WTC11 (cell line): ENCODE measurements around the gene NECTIN1. TPM values are rescaled to one million over a fixed set of nuclear protein-coding genes. Genes with fewer than 3 reads are reported as not detected.

ENCODE experiments used
- ATAC-seq: fragments of 200-7000 bp; cut with Tn5 transposase; 2 replicates; pipeline ENCODE4 v1.10.0; 2021; ENCODE audit warnings: mild to moderate bottlenecking, moderate library complexity
- CTCF ChIA-PET: fragments of 300-600 bp; sonication (Branson Sonifier 250); formaldehyde crosslinking; loops from one replicate; lab custom pipeline; 2021; ENCODE audit warnings: antibody characterized with exemption; lab: Charles Lee
- POLR2A ChIA-PET: fragments of 350-600 bp; sonication (Branson Sonifier 250); formaldehyde crosslinking; loops from one replicate; lab custom pipeline; 2021; ENCODE audit warnings: antibody characterized with exemption; lab: Charles Lee
- DNase-seq: peaks from one replicate; pipeline ENCODE4 v3.0.0; 2021; ENCODE audit warnings: low spot score
- H3K27ac Mint-ChIP-seq: 2 replicates; pipeline ENCODE4 v1.8.0; 2021; ENCODE audit warnings: mixed read lengths
- H3K27me3 Mint-ChIP-seq: 2 replicates; pipeline ENCODE4 v1.8.0; 2021; ENCODE audit warnings: low read depth, mild to moderate bottlenecking, moderate library complexity, mixed read lengths
- H3K36me3 Mint-ChIP-seq: 2 replicates; pipeline ENCODE4 v1.8.0; 2021; ENCODE audit warnings: mixed read lengths
- H3K4me1 Mint-ChIP-seq: 2 replicates; pipeline ENCODE4 v1.8.0; 2022; ENCODE audit warnings: mixed read lengths
- H3K4me3 Mint-ChIP-seq: 2 replicates; pipeline ENCODE4 v1.8.0; 2021; ENCODE audit warnings: mild to moderate bottlenecking, moderate library complexity, mixed read lengths
- H3K9me3 Mint-ChIP-seq: 2 replicates; pipeline ENCODE4 v1.8.0; 2021; ENCODE audit warnings: mixed read lengths
- AR ChIP-seq: fragments of 250-450 bp; sonication (Bioruptor Pico); IDR thresholded peaks from 2 replicates; pipeline ENCODE4 v1.9.0; 2021; ENCODE audit warnings: mild to moderate bottlenecking
- EMX1 ChIP-seq: fragments of 250-450 bp; sonication (Bioruptor Pico); IDR thresholded peaks from 2 replicates; pipeline ENCODE4 v1.8.0; 2021; ENCODE audit warnings: mild to moderate bottlenecking
- ETV6 ChIP-seq: sonication (generic); formaldehyde crosslinking; IDR thresholded peaks from 2 replicates; pipeline ENCODE4 v1.8.1; 2022; ENCODE audit warnings: mild to moderate bottlenecking, missing genetic modification reagents
- FOXP4 ChIP-seq: sonication (generic); formaldehyde crosslinking; IDR thresholded peaks from 2 replicates; pipeline ENCODE4 v1.8.0; 2022; ENCODE audit warnings: mild to moderate bottlenecking, missing genetic modification reagents
- GABPB1 ChIP-seq: sonication (generic); formaldehyde crosslinking; IDR thresholded peaks from 2 replicates; pipeline ENCODE4 v1.8.1; 2023; ENCODE audit warnings: mild to moderate bottlenecking, missing genetic modification reagents
- GTF2I ChIP-seq: fragments of 250-450 bp; sonication (Bioruptor Pico); conservative IDR thresholded peaks from 2 replicates; pipeline ENCODE4 v1.4.0; 2021; ENCODE audit warnings: mild to moderate bottlenecking
- IRF2 ChIP-seq: sonication (generic); formaldehyde crosslinking; IDR thresholded peaks from 2 replicates; pipeline ENCODE4 v1.8.0; 2022; ENCODE audit warnings: low read depth, missing genetic modification reagents, borderline replicate concordance
- MYBL2 ChIP-seq: sonication (generic); formaldehyde crosslinking; IDR thresholded peaks from 2 replicates; pipeline ENCODE4 v1.8.1; 2023; ENCODE audit warnings: mild to moderate bottlenecking, moderate library complexity, missing genetic modification reagents
- NFYB ChIP-seq: sonication (generic); formaldehyde crosslinking; conservative IDR thresholded peaks from 2 replicates; pipeline ENCODE4 v1.8.0; 2022; ENCODE audit warnings: low read depth, missing genetic modification reagents
- PREB ChIP-seq: sonication (generic); formaldehyde crosslinking; IDR thresholded peaks from 2 replicates; pipeline ENCODE4 v1.8.1; 2022; ENCODE audit warnings: mild to moderate bottlenecking, missing genetic modification reagents, moderate library complexity, borderline replicate concordance
- RELA ChIP-seq: sonication (generic); formaldehyde crosslinking; IDR thresholded peaks from 2 replicates; pipeline ENCODE4 v1.8.1; 2022; ENCODE audit warnings: missing genetic modification reagents, mild to moderate bottlenecking, borderline replicate concordance
- RORB ChIP-seq: fragments of 250-450 bp; sonication (Bioruptor Pico); IDR thresholded peaks from 2 replicates; pipeline ENCODE4 v1.9.0; 2021; ENCODE audit warnings: mild to moderate bottlenecking
- SOX15 ChIP-seq: fragments of 250-450 bp; sonication (Bioruptor Pico); IDR thresholded peaks from 2 replicates; pipeline ENCODE4 v1.9.0; 2021; ENCODE audit warnings: mild to moderate bottlenecking
- STAT6 ChIP-seq: sonication (generic); formaldehyde crosslinking; conservative IDR thresholded peaks from 2 replicates; pipeline ENCODE4 v1.8.1; 2023; ENCODE audit warnings: mild to moderate bottlenecking, low read depth, missing genetic modification reagents, moderate library complexity
- TEAD1 ChIP-seq: sonication (generic); formaldehyde crosslinking; IDR thresholded peaks from 2 replicates; pipeline ENCODE4 v1.8.0; 2022; ENCODE audit warnings: mild to moderate bottlenecking, missing genetic modification reagents
- ZBTB21 ChIP-seq: sonication (generic); formaldehyde crosslinking; IDR thresholded peaks from 2 replicates; pipeline ENCODE4 v1.8.1; 2023; ENCODE audit warnings: mild to moderate bottlenecking, missing genetic modification reagents, borderline replicate concordance
- ZNF121 ChIP-seq: sonication (generic); formaldehyde crosslinking; IDR thresholded peaks from 2 replicates; pipeline ENCODE4 v1.8.0; 2023; ENCODE audit warnings: missing genetic modification reagents
- ZNF423 ChIP-seq: fragments of 250-450 bp; sonication (Bioruptor Pico); IDR thresholded peaks from 2 replicates; pipeline ENCODE4 v2.1.2; 2022; ENCODE audit warnings: mild to moderate bottlenecking, moderate library complexity
- ZSCAN18 ChIP-seq: fragments of 250-450 bp; sonication (Bioruptor Pico); IDR thresholded peaks from 2 replicates; pipeline ENCODE4 v2.1.2; 2022; ENCODE audit warnings: mild to moderate bottlenecking, moderate library complexity
- total RNA-seq: library from RNA; stranded (reverse); gene quantifications from 3 replicates; pipeline ENCODE4 v1.2.3, GENCODE V29; 2021

NECTIN1 gene
- total RNA-seq, 1 experiment from 2014 or later = 86.2 TPM

- TF ChIP-seq FOXP4 (CRISPR knock-in tag) (no peak), GTF2I (CRISPR knock-in tag) (peak; percentile 52; the same call in 1 of the 2 replicates)
- ATAC-seq = no peak
- Mint-ChIP-seq H3K4me3 (no peak overlapping the region), H3K27me3 (no peaks in the 10 kb centered on the region), H3K9me3 (no peaks in the 10 kb centered on the region), H3K4me1 (peaks cover 41% of the 10 kb centered on the region), H3K27ac (no peak overlapping the region), H3K36me3 (0 out of 2 replicates have a peak, but pooled peaks cover 5% of the 10 kb centered on the region)
- CTCF ChIA-PET = interaction anchor here (1.2 to 3.6 kb wide), 3 partner anchors 13 to 16 kb away, joined by 4 to 21 read pairs (median 9); no protein-coding TSS in a partner anchor
- POLR2A ChIA-PET = no interaction called here
- DNase-seq = no peak
Measured at GRCh38 chr11:119705362-119705761, 23.6 kb downstream of the NECTIN1 start.

- POLR2A ChIA-PET = no interaction called here
- TF ChIP-seq EMX1 (CRISPR knock-in tag) = no peak
- no peak for TF ChIP-seq RELA (CRISPR knock-in tag)
- TF ChIP-seq ZNF423 = no peak
- no peak for TF ChIP-seq NFYB (CRISPR knock-in tag)
- no peak for TF ChIP-seq TEAD1
- TF ChIP-seq PREB (CRISPR knock-in tag) = no peak
- no peak for TF ChIP-seq MYBL2 (CRISPR knock-in tag)
- no peak for TF ChIP-seq ETV6 (CRISPR knock-in tag)
- TF ChIP-seq ZNF121 (CRISPR knock-in tag) = no peak
- TF ChIP-seq ZSCAN18 (CRISPR knock-in tag) = no peak
- no peak for TF ChIP-seq SOX15 (CRISPR knock-in tag)
- no peak for TF ChIP-seq IRF2 (CRISPR knock-in tag)
- CTCF ChIA-PET = interaction anchor here (1.2 to 3.8 kb wide), 4 partner anchors 14 to 25 kb away, joined by 4 to 21 read pairs (median 11); partner anchors contain the start of gene NECTIN1
- Mint-ChIP-seq H3K36me3 (0 out of 2 replicates have a peak, but pooled peaks cover 5% of the 10 kb centered on the region), H3K27me3 (no peaks in the 10 kb centered on the region), H3K4me3 (no peak overlapping the region), H3K4me1 (peaks cover 36% of the 10 kb centered on the region), H3K9me3 (no peaks in the 10 kb centered on the region), H3K27ac (no peak overlapping the region)
- DNase-seq (no peak), ATAC-seq (no peak)
Measured at GRCh38 chr11:119704849-119705248, 24.2 kb downstream of the NECTIN1 start.

GRCh38 chr11:119701591-119702549 is 27.1 kb downstream of the NECTIN1 start:
- no peak overlapping the region for H3K27ac Mint-ChIP-seq
- H3K36me3 Mint-ChIP-seq = 0 out of 2 replicates have a peak, but pooled peaks cover 5% of the 10 kb centered on the region
- ATAC-seq = no peak
- H3K27me3 Mint-ChIP-seq = no peaks in the 10 kb centered on the region
- no peak overlapping the region for H3K4me3 Mint-ChIP-seq
- peaks cover 27% of the 10 kb centered on the region for H3K4me1 Mint-ChIP-seq
- CTCF ChIA-PET = interaction anchor here (1.0 to 3.8 kb wide), 3 partner anchors 19 to 151 kb away, joined by 3 to 15 read pairs (median 9); partner anchors contain the start of gene NECTIN1
- no peaks in the 10 kb centered on the region for H3K9me3 Mint-ChIP-seq
- POLR2A ChIA-PET = interaction anchor here (1.3 kb wide), 1 partner anchor 22 kb away, joined by 3 read pairs; no protein-coding TSS in a partner anchor
- DNase-seq = no peak
- TF ChIP-seq RORB (no peak), GABPB1 (no peak), EMX1 (CRISPR knock-in tag) (no peak), SOX15 (CRISPR knock-in tag) (no peak), STAT6 (CRISPR knock-in tag) (no peak), AR (CRISPR knock-in tag) (no peak), ZBTB21 (no peak)
